ENCODE data around the gene TTC33. TPM values are rescaled to one million over a fixed set of nuclear protein-coding genes. Genes with fewer than 3 reads are reported as not detected.
A peak's percentile ranks its signal among the peaks of the same experiment; 100 is the strongest.

TTC33 gene
- total RNA-seq, 1 donor from 2014 or later = 13.5 TPM

GRCh38 chr5:40486437-40487275, 269.1 kb downstream of the TTC33 start:
- no peak for DNase-seq (ENCODE audit: low read depth in 2 of 2)

DNA sequence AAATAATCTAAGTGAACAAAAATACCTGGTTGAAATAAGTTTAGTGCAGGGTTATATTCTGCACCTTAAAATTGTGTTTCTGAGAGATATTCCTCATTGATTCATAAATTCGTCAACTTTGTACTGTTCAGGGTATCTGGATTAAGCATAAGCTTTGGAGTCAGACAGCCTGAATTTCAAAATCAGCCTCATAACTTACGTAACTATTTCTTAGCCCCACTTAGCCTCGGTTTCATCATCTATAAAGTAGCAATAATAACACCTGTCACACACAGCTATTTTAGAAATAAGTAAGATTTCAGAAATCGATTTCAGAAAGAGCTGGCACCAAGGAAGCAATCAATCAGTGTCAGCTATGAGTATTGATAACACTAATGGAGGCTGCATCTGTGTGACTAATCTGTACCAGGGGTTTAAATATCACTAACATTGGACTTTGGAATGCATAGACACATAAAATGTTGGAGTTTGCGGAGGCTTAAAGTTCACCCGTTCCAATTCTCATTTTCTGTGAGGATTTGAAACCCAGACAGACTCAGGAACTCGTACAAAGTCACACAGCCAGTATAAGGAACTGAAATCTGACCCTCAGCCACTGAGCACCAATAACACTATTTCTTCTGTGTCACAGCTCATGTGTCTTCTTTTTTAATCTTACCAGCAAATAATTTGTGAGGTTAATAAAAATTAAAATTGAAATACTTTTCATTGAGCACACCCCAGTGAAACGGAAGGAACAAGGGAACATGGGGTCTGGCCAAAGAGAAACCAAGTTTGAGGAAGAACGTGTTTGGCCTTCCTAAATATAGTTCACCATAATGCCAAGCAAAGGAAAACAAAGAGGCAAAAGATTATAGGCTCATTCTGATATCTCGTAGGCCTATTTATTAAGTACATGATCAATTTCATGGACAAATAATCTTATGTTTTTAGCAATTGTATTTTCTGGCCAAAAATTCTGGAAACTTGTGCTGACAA, 270.5 kb downstream of the TTC33 start:
- no peak for DNase-seq (ENCODE audit: low read depth in 2 of 2)

- no peak for DNase-seq (ENCODE audit: low read depth in 2 of 2)
These were observed 271.3 kb downstream of the TTC33 start for GRCh38 chr5:40484495-40484894.

GRCh38 chr5:40483316-40483715, 272.4 kb downstream of the TTC33 start:
- DNase-seq (ENCODE audit: low read depth in 2 of 2) = no peak

- no peak for DNase-seq (ENCODE audit: low read depth in 2 of 2)
These were observed 274.5 kb downstream of the TTC33 start for GRCh38 chr5:40481241-40481640.

DNA sequence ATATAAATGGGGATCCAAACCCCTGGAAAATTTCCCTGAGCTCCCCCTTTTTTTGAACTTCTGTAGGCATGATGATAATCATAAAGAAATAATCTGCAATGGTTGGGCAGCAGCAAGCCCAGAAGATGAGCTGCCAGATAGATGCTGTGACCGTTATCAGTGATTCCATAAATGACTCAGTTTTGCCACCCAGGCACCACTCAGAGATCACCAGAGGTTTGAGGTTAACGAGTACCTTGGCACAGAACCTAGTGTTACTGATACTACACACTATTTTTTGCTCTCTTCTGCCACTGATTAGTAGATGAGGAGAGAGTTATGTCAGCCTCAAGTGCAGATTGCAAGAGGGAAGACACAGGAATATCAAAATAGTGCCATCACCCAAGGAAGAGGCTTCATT, 275.4 kb downstream of the TTC33 start:
- DNase-seq (ENCODE audit: low read depth in 2 of 2) = no peak

GRCh38 chr5:40479939-40480338, 275.8 kb downstream of the TTC33 start:
- no peak for DNase-seq (ENCODE audit: low read depth in 2 of 2)

DNA sequence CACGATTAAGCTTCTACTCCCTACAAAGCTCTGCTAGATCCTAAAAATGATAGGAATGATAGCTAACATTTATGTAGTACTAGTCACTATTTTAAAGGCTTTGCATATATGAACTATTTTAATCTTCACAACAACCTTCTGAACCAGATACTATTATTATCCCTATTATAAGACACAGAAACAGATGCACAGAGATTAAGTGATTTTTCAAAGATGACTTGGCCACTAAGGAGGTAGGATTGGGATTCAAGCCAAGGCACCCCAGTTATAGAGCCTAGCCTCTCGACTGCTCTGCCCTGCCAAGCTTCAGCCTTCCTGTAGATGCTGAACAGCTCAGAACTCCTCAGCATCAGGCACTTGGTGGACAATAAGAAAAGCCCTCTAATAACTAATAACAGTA, 277.0 kb downstream of the TTC33 start:
- DNase-seq (ENCODE audit: low read depth in 2 of 2) = no peak

- DNase-seq (ENCODE audit: low read depth in 2 of 2) = no peak
These were observed 277.8 kb downstream of the TTC33 start for GRCh38 chr5:40477856-40478546.

- DNase-seq (ENCODE audit: low read depth in 2 of 2) = no peak
These were observed 280.2 kb downstream of the TTC33 start for GRCh38 chr5:40475561-40475960.

DNA sequence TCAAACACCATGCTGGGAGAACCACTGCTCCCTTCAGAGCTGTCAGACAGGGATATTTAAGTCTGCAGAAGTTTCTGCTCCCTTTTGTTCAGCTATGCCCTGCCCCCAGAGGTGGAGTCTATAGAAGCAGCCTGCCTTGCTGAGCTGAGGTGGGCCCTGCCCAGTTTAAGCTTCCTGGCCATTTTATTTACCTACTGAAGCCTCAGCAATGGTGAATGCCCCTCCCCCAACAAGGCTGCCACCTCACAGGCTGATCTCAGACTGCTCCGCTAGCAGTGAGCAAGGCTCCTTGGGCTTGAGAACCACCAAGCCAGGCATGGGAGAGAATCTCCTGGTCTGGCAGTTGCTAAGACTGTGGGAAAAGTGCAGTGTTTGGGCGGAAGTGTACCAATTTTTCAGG, 281.5 kb downstream of the TTC33 start:
- no peak for DNase-seq (ENCODE audit: low read depth in 2 of 2)

DNA sequence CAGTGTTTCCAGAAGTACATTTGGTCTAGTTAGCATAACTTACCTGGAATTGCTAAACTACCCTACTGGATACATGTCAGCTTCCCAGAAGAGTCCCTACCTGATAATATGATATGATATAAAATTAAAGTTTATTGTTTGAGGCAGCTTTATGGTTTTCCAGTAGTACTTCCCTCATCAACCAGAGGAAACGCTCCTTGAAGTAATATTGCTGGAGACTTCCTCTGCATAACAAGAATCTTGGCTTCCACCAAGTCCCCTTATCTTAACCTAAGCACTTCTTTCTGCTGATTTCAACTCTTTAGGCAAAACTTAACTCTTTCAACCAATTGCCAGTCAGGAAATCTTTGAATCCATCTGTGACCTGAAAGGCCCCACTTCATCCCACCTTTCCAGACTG, 290.3 kb downstream of the TTC33 start:
- peak in 1 of 2 donors; percentile 48 for DNase-seq (ENCODE audit: low read depth in 2 of 2)

DNA sequence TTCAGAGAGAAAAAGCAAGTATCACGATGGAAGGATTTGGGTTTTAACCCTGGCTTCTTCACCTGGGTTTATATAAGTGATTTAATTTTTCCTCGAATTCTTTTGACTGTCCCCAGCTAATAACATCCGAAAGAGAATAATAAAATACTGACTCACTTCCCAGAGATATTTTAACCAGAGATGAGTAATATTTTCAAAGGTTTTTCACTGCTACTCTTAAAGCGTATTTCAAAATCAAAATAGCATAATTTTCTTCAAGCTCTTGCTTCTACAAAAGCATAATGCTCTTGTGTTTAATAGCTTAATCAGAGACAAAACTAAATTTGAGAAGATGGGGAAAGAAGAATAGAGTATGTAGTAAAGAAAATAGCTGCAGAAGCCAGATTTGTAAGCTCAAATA, 291.2 kb downstream of the TTC33 start:
- peak; percentile 7 to 49 for DNase-seq (ENCODE audit: low read depth in 2 of 2)

Other genes starting within 250 kb of the TTC33 start
- 5.7 and 5.9 TPM in 2 replicates for gene PTGER4, start 76.0 kb downstream of the TTC33 start, total RNA-seq
- 69.2 and 78.3 TPM in 2 replicates for gene PRKAA1, start 42.4 kb upstream of the TTC33 start, total RNA-seq
- 1,577 and 2,023 TPM in 2 replicates for gene RPL37, start 79.3 kb upstream of the TTC33 start, total RNA-seq
- 34.0 and 38.9 TPM in 2 replicates for gene CARD6, start 85.4 kb upstream of the TTC33 start, total RNA-seq
- under 0.01 and 0.51 TPM in 2 replicates for gene C7, start 153.5 kb upstream of the TTC33 start, total RNA-seq

Data from dermis microvascular lymphatic vessel endothelial cell (primary cell).